ENCODE measurements around the gene RHOD. TPM values are rescaled to one million over a fixed set of nuclear protein-coding genes. Genes with fewer than 3 reads are reported as not detected.

RHOD gene
- total and polyA plus RNA-seq, 2 of the 8 experiments (the other 6 are each of a cell fraction or from before 2014, with no cell fraction given): 12.1 to 17.6 TPM

GRCh38 chr11:67048515-67049130, 8.0 kb upstream of the RHOD start (continued):
- no peak for TF ChIP-seq SIN3A (conservative IDR thresholded peaks at IDR 0.05 in 1 of 2, IDR thresholded peaks at IDR 0.05 in 1 of 2; ENCODE audit: low read depth in 1 of 2, low read length in 2 of 2)
- TF ChIP-seq, protein P1, sequence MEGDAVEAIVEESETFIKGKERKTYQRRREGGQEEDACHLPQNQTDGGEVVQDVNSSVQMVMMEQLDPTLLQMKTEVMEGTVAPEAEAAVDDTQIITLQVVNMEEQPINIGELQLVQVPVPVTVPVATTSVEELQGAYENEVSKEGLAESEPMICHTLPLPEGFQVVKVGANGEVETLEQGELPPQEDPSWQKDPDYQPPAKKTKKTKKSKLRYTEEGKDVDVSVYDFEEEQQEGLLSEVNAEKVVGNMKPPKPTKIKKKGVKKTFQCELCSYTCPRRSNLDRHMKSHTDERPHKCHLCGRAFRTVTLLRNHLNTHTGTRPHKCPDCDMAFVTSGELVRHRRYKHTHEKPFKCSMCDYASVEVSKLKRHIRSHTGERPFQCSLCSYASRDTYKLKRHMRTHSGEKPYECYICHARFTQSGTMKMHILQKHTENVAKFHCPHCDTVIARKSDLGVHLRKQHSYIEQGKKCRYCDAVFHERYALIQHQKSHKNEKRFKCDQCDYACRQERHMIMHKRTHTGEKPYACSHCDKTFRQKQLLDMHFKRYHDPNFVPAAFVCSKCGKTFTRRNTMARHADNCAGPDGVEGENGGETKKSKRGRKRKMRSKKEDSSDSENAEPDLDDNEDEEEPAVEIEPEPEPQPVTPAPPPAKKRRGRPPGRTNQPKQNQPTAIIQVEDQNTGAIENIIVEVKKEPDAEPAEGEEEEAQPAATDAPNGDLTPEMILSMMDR (IDR thresholded peaks at IDR 0.05; ENCODE audit: control extremely low read depth in 1 of 3, insufficient read depth in 1 of 3, low read depth in 1 of 3, low read length in 3 of 3): no peak
- no peak for TF ChIP-seq ASH2L (IDR thresholded peaks at IDR 0.05; ENCODE audit: low read length)
- TF ChIP-seq RFX5 (IDR thresholded peaks at IDR 0.05; ENCODE audit: borderline replicate concordance, low read depth, low read length): no peak

Measured in H1 (cell line).